Measurements from ENCODE around the gene MRM3. TPM values are rescaled to one million over a fixed set of nuclear protein-coding genes. Genes with fewer than 3 reads are reported as not detected.
"Not testable (repeated sequence)": the region's sequence is repeated elsewhere in the genome, so short reads cannot be mapped to it uniquely, and the experiment has no call there.

Gene MRM3
- total RNA-seq, 1 donor from 2014 or later = 8.3 TPM

DNA sequence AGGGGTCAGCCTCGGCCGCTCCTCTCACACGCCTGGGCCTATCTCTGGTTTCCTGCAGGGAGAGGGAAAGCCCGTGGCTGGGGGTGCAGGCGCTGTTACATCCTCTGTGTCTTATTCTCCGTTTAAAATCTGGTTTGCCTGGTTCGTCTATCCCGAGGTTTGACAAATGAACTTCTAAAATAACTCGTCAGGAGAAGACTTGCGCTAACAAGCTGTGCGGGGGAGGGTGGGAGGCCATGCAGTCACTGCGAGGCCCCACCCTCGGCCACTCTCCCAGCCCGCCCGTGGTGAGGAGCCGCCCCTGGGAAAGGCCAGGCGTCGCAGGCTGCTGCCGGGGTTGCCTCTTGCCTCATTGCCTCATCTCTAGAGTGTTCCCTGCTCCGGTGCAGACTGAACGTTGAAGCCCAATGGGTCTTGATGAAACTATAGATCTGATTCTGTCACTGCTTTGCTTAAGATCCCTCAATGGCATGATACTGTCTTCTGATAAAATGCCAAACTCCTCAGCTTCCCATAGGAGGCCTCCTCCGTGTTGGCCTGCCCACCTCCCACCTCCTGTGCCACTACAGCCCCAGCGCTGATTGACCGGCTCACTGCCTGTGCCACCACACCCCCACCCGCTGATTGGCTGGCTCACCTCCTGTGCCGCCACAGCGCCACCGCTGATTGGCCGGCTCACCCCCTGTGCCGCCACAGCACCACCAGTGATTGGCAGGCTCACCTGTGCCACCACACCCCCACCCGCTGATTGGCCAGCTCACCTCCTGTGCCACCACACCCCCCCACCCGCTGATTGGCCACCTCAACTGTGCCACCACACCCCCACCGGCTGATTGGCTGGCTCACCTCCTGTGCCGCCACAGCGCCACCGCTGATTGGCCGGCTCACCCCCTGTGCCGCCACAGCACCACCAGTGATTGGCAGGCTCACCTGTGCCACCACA lies 8.0 kb downstream of the MRM3 start:
- peaks cover 15% of the 10 kb centered on the region for H3K4me1 ChIP-seq (ENCODE audit: insufficient read depth, low read length)
- not testable (repeated sequence) for H3K9me3 Mint-ChIP-seq (ENCODE audit: unreplicated experiment); FAIRE-seq; H3K27me3 ChIP-seq (ENCODE audit: insufficient read depth, low read length); H3K9me3 ChIP-seq (ENCODE audit: insufficient read depth, low read depth, low read length); H3K4me2 ChIP-seq (ENCODE audit: low read length); H3K4me3 ChIP-seq (ENCODE audit: insufficient read depth, low read depth, low read length); H3K27ac Mint-ChIP-seq (ENCODE audit: unreplicated experiment); H3K27ac ChIP-seq (ENCODE audit: low read depth, low read length); H3K4me3 Mint-ChIP-seq (ENCODE audit: unreplicated experiment); H2AFZ ChIP-seq (ENCODE audit: low read depth, low read length); H3K27me3 Mint-ChIP-seq (ENCODE audit: low read depth, unreplicated experiment); H3K9ac ChIP-seq (ENCODE audit: low read length)
- peaks cover 13% of the 10 kb centered on the region for H3K36me3 Mint-ChIP-seq (ENCODE audit: low read depth, unreplicated experiment)
- H4K20me1 ChIP-seq (ENCODE audit: insufficient read depth, low read length) = peaks cover 23% of the 10 kb centered on the region
- peak; percentile 8 for DNase-seq (ENCODE audit: low read depth)
- H3K79me2 ChIP-seq (ENCODE audit: insufficient read depth, low read length) = peaks cover 21% of the 10 kb centered on the region
- peaks cover 16% of the 10 kb centered on the region for H3K4me1 Mint-ChIP-seq (ENCODE audit: low read depth, unreplicated experiment)
- peaks cover 17% of the 10 kb centered on the region for H3K36me3 ChIP-seq (ENCODE audit: insufficient read depth, low read length)

DNA sequence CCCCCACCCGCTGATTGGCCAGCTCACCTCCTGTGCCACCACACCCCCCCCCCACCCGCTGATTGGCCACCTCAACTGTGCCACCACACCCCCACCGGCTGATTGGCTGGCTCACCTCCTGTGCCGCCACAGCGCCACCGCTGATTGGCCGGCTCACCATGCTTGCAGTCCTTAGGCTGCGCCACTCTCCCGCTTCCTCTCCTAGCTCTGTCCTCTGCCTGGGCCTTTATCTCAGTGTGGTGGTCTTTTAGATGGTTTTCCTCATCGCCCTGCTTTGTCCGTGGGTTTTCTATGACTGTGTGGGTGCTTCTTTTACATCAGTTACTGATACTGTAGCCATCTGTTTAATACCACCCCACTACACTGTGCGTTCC lies 8.7 kb downstream of the MRM3 start:
- not testable (repeated sequence) for H3K9me3 ChIP-seq (ENCODE audit: insufficient read depth, low read depth, low read length); H3K4me3 Mint-ChIP-seq (ENCODE audit: unreplicated experiment)
- peaks cover 13% of the 10 kb centered on the region for H3K36me3 Mint-ChIP-seq (ENCODE audit: low read depth, unreplicated experiment)

DNA sequence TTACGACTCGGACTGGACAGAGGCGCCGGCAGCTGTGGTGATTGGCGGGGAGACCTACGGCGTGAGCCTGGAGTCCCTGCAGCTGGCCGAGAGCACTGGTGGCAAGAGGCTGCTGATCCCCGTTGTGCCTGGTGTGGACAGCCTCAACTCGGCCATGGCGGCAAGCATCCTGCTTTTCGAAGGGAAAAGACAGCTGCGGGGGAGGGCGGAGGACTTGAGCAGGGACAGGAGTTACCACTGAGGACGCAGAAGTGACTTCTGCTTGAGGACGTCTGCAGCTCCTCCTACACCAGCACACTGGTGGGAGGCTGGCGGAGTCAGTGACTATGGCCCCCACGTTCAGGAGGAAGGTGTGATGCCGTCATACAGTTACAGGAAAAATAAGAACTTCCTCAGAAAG lies 9.7 kb downstream of the MRM3 start:
- H3K27ac ChIP-seq (ENCODE audit: low read depth, low read length) = no peak overlapping the region
- peaks cover 21% of the 10 kb centered on the region for H3K36me3 Mint-ChIP-seq (ENCODE audit: low read depth, unreplicated experiment)
- no peak overlapping the region for H2AFZ ChIP-seq (ENCODE audit: low read depth, low read length)
- FAIRE-seq (no peak), DNase-seq (ENCODE audit: low read depth) (no peak)
- no peak overlapping the region for H3K9ac ChIP-seq (ENCODE audit: low read length)
- H3K4me2 ChIP-seq (ENCODE audit: low read length) = no peak overlapping the region
- peaks cover 18% of the 10 kb centered on the region for H3K4me1 Mint-ChIP-seq (ENCODE audit: low read depth, unreplicated experiment)
- H3K4me3 Mint-ChIP-seq (ENCODE audit: unreplicated experiment) = no peak overlapping the region
- no peaks in the 10 kb centered on the region for H3K9me3 Mint-ChIP-seq (ENCODE audit: unreplicated experiment)
- H3K36me3 ChIP-seq (ENCODE audit: insufficient read depth, low read length) = peaks cover 17% of the 10 kb centered on the region
- peaks cover 13% of the 10 kb centered on the region for H3K79me2 ChIP-seq (ENCODE audit: insufficient read depth, low read length)
- no peaks in the 10 kb centered on the region for H3K9me3 ChIP-seq (ENCODE audit: insufficient read depth, low read depth, low read length)
- H3K27ac Mint-ChIP-seq (ENCODE audit: unreplicated experiment) = peak overlapping the region; percentile 12
- H3K27me3 ChIP-seq (ENCODE audit: insufficient read depth, low read length) = no peaks in the 10 kb centered on the region
- peaks cover 23% of the 10 kb centered on the region for H4K20me1 ChIP-seq (ENCODE audit: insufficient read depth, low read length)
- H3K4me3 ChIP-seq (ENCODE audit: insufficient read depth, low read depth, low read length) = no peak overlapping the region
- TF ChIP-seq EZH2 (IDR thresholded peaks at IDR 0.05; ENCODE audit: insufficient read depth, low read length) = no peak
- TF ChIP-seq, protein P1, sequence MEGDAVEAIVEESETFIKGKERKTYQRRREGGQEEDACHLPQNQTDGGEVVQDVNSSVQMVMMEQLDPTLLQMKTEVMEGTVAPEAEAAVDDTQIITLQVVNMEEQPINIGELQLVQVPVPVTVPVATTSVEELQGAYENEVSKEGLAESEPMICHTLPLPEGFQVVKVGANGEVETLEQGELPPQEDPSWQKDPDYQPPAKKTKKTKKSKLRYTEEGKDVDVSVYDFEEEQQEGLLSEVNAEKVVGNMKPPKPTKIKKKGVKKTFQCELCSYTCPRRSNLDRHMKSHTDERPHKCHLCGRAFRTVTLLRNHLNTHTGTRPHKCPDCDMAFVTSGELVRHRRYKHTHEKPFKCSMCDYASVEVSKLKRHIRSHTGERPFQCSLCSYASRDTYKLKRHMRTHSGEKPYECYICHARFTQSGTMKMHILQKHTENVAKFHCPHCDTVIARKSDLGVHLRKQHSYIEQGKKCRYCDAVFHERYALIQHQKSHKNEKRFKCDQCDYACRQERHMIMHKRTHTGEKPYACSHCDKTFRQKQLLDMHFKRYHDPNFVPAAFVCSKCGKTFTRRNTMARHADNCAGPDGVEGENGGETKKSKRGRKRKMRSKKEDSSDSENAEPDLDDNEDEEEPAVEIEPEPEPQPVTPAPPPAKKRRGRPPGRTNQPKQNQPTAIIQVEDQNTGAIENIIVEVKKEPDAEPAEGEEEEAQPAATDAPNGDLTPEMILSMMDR (IDR thresholded peaks at IDR 0.05; ENCODE audit: insufficient read depth, low read depth, low read length) = no peak
- H3K4me1 ChIP-seq (ENCODE audit: insufficient read depth, low read length) = peaks cover 16% of the 10 kb centered on the region
- H3K27me3 Mint-ChIP-seq (ENCODE audit: low read depth, unreplicated experiment) = no peaks in the 10 kb centered on the region

More for the DNA sequence above, 8.7 kb downstream of the MRM3 start:
- not testable (repeated sequence) for H3K27me3 ChIP-seq (ENCODE audit: insufficient read depth, low read length); H3K27ac ChIP-seq (ENCODE audit: low read depth, low read length); DNase-seq (ENCODE audit: low read depth); H3K4me2 ChIP-seq (ENCODE audit: low read length); H3K4me3 ChIP-seq (ENCODE audit: insufficient read depth, low read depth, low read length); FAIRE-seq; H3K9ac ChIP-seq (ENCODE audit: low read length); H3K9me3 Mint-ChIP-seq (ENCODE audit: unreplicated experiment); H3K27me3 Mint-ChIP-seq (ENCODE audit: low read depth, unreplicated experiment); H2AFZ ChIP-seq (ENCODE audit: low read depth, low read length)
- peaks cover 16% of the 10 kb centered on the region for H3K4me1 ChIP-seq (ENCODE audit: insufficient read depth, low read length)
- peaks cover 17% of the 10 kb centered on the region for H3K36me3 ChIP-seq (ENCODE audit: insufficient read depth, low read length)
- H3K4me1 Mint-ChIP-seq (ENCODE audit: low read depth, unreplicated experiment) = peaks cover 16% of the 10 kb centered on the region
- H3K27ac Mint-ChIP-seq (ENCODE audit: unreplicated experiment) = peak overlapping the region; percentile 20
- H3K79me2 ChIP-seq (ENCODE audit: insufficient read depth, low read length) = peaks cover 14% of the 10 kb centered on the region
- H4K20me1 ChIP-seq (ENCODE audit: insufficient read depth, low read length) = peaks cover 23% of the 10 kb centered on the region
